ENCODE measurements around the gene ZNF81. TPM values are rescaled to one million over a fixed set of nuclear protein-coding genes. Genes with fewer than 3 reads are reported as not detected.
"Not testable (repeated sequence)": the region's sequence is repeated elsewhere in the genome, so short reads cannot be mapped to it uniquely, and the experiment has no call there.

Gene ZNF81
- total RNA-seq, 1 donor: 5.8 TPM

GRCh38 chrX:47915886-47916493 lies 79.3 kb downstream of the ZNF81 start:
- no peak for TF ChIP-seq CTCF (IDR thresholded peaks at IDR 0.05; ENCODE audit: extremely low read depth, low read depth, low read length)
- Histone ChIP-seq H4K20me1 (ENCODE audit: insufficient read depth, low read length) (no peaks in the 10 kb centered on the region), H3K9me3 (ENCODE audit: low read depth, low read length) (peaks cover 18% of the 10 kb centered on the region), H2AFZ (ENCODE audit: low read length) (no peak overlapping the region), H3K27me3 (ENCODE audit: insufficient read depth, low read length) (no peaks in the 10 kb centered on the region), H3K4me1 (ENCODE audit: insufficient read depth, low read length) (no peaks in the 10 kb centered on the region), H3K27ac (ENCODE audit: low read depth, low read length) (no peak overlapping the region), H3K79me2 (ENCODE audit: insufficient read depth, low read length) (no peaks in the 10 kb centered on the region), H3K36me3 (ENCODE audit: insufficient read depth, low read length) (no peaks in the 10 kb centered on the region), H3K4me2 (ENCODE audit: insufficient read depth, low read length) (no peak overlapping the region), H3K4me3 (ENCODE audit: insufficient read depth, low read length) (no peak overlapping the region)
- no peak for DNase-seq (ENCODE audit: insufficient read length, low spot score, missing footprints)

- Histone ChIP-seq H3K27me3 (ENCODE audit: insufficient read depth, low read length) (no peaks in the 10 kb centered on the region), H3K4me2 (ENCODE audit: insufficient read depth, low read length) (no peak overlapping the region), H3K36me3 (ENCODE audit: insufficient read depth, low read length) (no peaks in the 10 kb centered on the region), H2AFZ (ENCODE audit: low read length) (no peak overlapping the region), H3K79me2 (ENCODE audit: insufficient read depth, low read length) (no peaks in the 10 kb centered on the region), H3K27ac (ENCODE audit: low read depth, low read length) (no peak overlapping the region), H3K9me3 (ENCODE audit: low read depth, low read length) (peaks cover 18% of the 10 kb centered on the region), H3K4me3 (ENCODE audit: insufficient read depth, low read length) (no peak overlapping the region), H4K20me1 (ENCODE audit: insufficient read depth, low read length) (no peaks in the 10 kb centered on the region), H3K4me1 (ENCODE audit: insufficient read depth, low read length) (no peaks in the 10 kb centered on the region)
- DNase-seq (ENCODE audit: insufficient read length, low spot score, missing footprints): no peak
- TF ChIP-seq CTCF (IDR thresholded peaks at IDR 0.05; ENCODE audit: extremely low read depth, low read depth, low read length): no peak
Measured at GRCh38 chrX:47918274-47918673, 81.6 kb downstream of the ZNF81 start.

- no peak for DNase-seq (ENCODE audit: insufficient read length, low spot score, missing footprints)
- H3K27me3 ChIP-seq (ENCODE audit: insufficient read depth, low read length): no peaks in the 10 kb centered on the region
- no peaks in the 10 kb centered on the region for H3K79me2 ChIP-seq (ENCODE audit: insufficient read depth, low read length)
- H2AFZ ChIP-seq (ENCODE audit: low read length): no peak overlapping the region
- H3K4me3 ChIP-seq (ENCODE audit: insufficient read depth, low read length): no peak overlapping the region
- H4K20me1 ChIP-seq (ENCODE audit: insufficient read depth, low read length): no peaks in the 10 kb centered on the region
- H3K36me3 ChIP-seq (ENCODE audit: insufficient read depth, low read length): no peaks in the 10 kb centered on the region
- no peaks in the 10 kb centered on the region for H3K9me3 ChIP-seq (ENCODE audit: low read depth, low read length)
- no peaks in the 10 kb centered on the region for H3K4me1 ChIP-seq (ENCODE audit: insufficient read depth, low read length)
- no peak overlapping the region for H3K4me2 ChIP-seq (ENCODE audit: insufficient read depth, low read length)
- H3K27ac ChIP-seq (ENCODE audit: low read depth, low read length): no peak overlapping the region
- no peak for TF ChIP-seq CTCF (IDR thresholded peaks at IDR 0.05; ENCODE audit: extremely low read depth, low read depth, low read length)
Measured at GRCh38 chrX:47927212-47927611, 90.5 kb downstream of the ZNF81 start.

GRCh38 chrX:47931970-47932369 lies 95.3 kb downstream of the ZNF81 start:
- not testable (repeated sequence) for H2AFZ ChIP-seq (ENCODE audit: low read length); H3K4me3 ChIP-seq (ENCODE audit: insufficient read depth, low read length); H3K27me3 ChIP-seq (ENCODE audit: insufficient read depth, low read length); H3K4me1 ChIP-seq (ENCODE audit: insufficient read depth, low read length); H3K36me3 ChIP-seq (ENCODE audit: insufficient read depth, low read length); H3K27ac ChIP-seq (ENCODE audit: low read depth, low read length); H3K4me2 ChIP-seq (ENCODE audit: insufficient read depth, low read length); DNase-seq (ENCODE audit: insufficient read length, low spot score, missing footprints); H4K20me1 ChIP-seq (ENCODE audit: insufficient read depth, low read length); H3K79me2 ChIP-seq (ENCODE audit: insufficient read depth, low read length); H3K9me3 ChIP-seq (ENCODE audit: low read depth, low read length)
